Measurements from ENCODE around the gene MON2. TPM values are rescaled to one million over a fixed set of nuclear protein-coding genes. Genes with fewer than 3 reads are reported as not detected.

Gene MON2
- total and polyA plus RNA-seq, 2 donors (not counting 3 experiments of a cell fraction or from before 2014, with no cell fraction given), result 8.9 to 41.8 TPM

- POLR2A ChIA-PET, result no interaction called here
- Histone ChIP-seq H3K79me2 (ENCODE audit: control insufficient read depth, insufficient read depth, low read length) (no peaks in the 10 kb centered on the region), H4K20me1 (replicated peaks; ENCODE audit: control insufficient read depth, extremely low read depth, insufficient read depth, low read length) (no peaks in the 10 kb centered on the region), H3K4me1 (ENCODE audit: control insufficient read depth, extremely low read depth, insufficient read depth, low read length) (peaks cover 8% of the 10 kb centered on the region), H3K9ac (replicated peaks; ENCODE audit: extremely low read depth, insufficient read depth, low read length) (no peak overlapping the region), H3K4me2 (ENCODE audit: insufficient read depth, low read length) (no peak overlapping the region), H3K27ac (ENCODE audit: insufficient read depth, low read depth, low read length) (no peak overlapping the region), H3K4me3 (replicated peaks in 1 of 3; ENCODE audit: insufficient read depth in 1 of 3, low read depth in 1 of 3, low read length in 3 of 3) (no peak overlapping the region), H3K9me3 (replicated peaks; ENCODE audit: control insufficient read depth, insufficient read depth, low read length) (no peaks in the 10 kb centered on the region), H3K9me1 (replicated peaks; ENCODE audit: control insufficient read depth, extremely low read depth, insufficient read depth, low read length) (no peaks in the 10 kb centered on the region), H3K27me3 (ENCODE audit: control insufficient read depth in 2 of 2, insufficient read depth in 2 of 2, low read length in 2 of 2) (no peaks in the 10 kb centered on the region), H3K36me3 (ENCODE audit: control insufficient read depth in 2 of 2, extremely low read depth in 1 of 2, insufficient read depth in 2 of 2, low read length in 2 of 2) (peaks cover 0 to 5% of the 10 kb centered on the region in 2 experiments), H2AFZ (ENCODE audit: low read depth, low read length) (no peak overlapping the region)
- CTCF ChIA-PET, result no interaction called here
- TF ChIP-seq MYC (IDR thresholded peaks at IDR 0.05; ENCODE audit: low read depth, low read length) (no peak), GATA2 (IDR thresholded peaks at IDR 0.05; ENCODE audit: insufficient read depth, insufficient read length, low read depth, low read length) (no peak), EZH2 (IDR thresholded peaks at IDR 0.05; ENCODE audit: borderline replicate concordance, low read depth, low read length, severe bottlenecking) (no peak), POLR2AphosphoS5 (IDR thresholded peaks at IDR 0.05; ENCODE audit: insufficient read depth, low read depth, low read length) (no peak), FOS (IDR thresholded peaks at IDR 0.05; ENCODE audit: borderline replicate concordance, insufficient read depth, low read length) (no peak), MAX (IDR thresholded peaks at IDR 0.05; ENCODE audit: insufficient read depth, insufficient read length) (no peak), JUN (IDR thresholded peaks at IDR 0.05; ENCODE audit: borderline replicate concordance, insufficient read depth, insufficient read length, low read depth) (no peak), CTCF (IDR thresholded peaks at IDR 0.05; ENCODE audit: extremely low read depth in 1 of 2, insufficient read depth in 1 of 2, low read depth in 1 of 2, low read length in 2 of 2) (no peak), POLR2A (IDR thresholded peaks at IDR 0.05; ENCODE audit: low read depth, low read length) (no peak)
- no peak for DNase-seq (ENCODE audit: low read depth, low spot score)
- intact Hi-C loops (cut with micrococcal nuclease) (no loop called here), dilution Hi-C loops (cut with MboI; ENCODE audit: extremely low pct_ligation_motif_present, low sequenced_read_pairs) (no loop called here)
- no TSS peak for BruUV-seq (replicated peaks)
- no peak for FAIRE-seq
Observed at GRCh38 chr12:62533087-62533754, 66.6 kb downstream of the MON2 start.

All from endothelial cell of umbilical vein (primary cell).